A673 (cell line): Measurements from ENCODE around the gene GNA15.

Experiments
- CTCF ChIP-seq: fragments of 300-800, 200-600 bp; sonication (generic); conservative IDR thresholded peaks from 2 replicates; pipeline ENCODE4 v1.5.1; 2017; ENCODE audit warnings: low read depth, mild to moderate bottlenecking, antibody characterized with exemption, low read length, moderate library complexity, mixed read lengths
- EZH2 ChIP-seq: fragments of 200-600 bp; sonication (generic); IDR thresholded peaks from 2 replicates; pipeline ENCODE4 v1.6.1; 2017; ENCODE audit warnings: borderline replicate concordance, low read depth, mild to moderate bottlenecking, mixed read lengths, antibody characterized with exemption, low read length; ENCODE audit not compliant: poor library complexity, severe bottlenecking

GRCh38 chr19:3211191-3211590, 75.4 kb downstream of the GNA15 start:
- TF ChIP-seq CTCF (no peak), EZH2 (no peak)
